ENCODE results near the gene SF3B1. TPM values are rescaled to one million over a fixed set of nuclear protein-coding genes. Genes with fewer than 3 reads are reported as not detected.
"Not testable (repeated sequence)": the region's sequence is repeated elsewhere in the genome, so short reads cannot be mapped to it uniquely, and the experiment has no call there.

SF3B1 gene
- polyA plus RNA-seq, 4 donors = 455 to 654 (median 557) TPM

DNA sequence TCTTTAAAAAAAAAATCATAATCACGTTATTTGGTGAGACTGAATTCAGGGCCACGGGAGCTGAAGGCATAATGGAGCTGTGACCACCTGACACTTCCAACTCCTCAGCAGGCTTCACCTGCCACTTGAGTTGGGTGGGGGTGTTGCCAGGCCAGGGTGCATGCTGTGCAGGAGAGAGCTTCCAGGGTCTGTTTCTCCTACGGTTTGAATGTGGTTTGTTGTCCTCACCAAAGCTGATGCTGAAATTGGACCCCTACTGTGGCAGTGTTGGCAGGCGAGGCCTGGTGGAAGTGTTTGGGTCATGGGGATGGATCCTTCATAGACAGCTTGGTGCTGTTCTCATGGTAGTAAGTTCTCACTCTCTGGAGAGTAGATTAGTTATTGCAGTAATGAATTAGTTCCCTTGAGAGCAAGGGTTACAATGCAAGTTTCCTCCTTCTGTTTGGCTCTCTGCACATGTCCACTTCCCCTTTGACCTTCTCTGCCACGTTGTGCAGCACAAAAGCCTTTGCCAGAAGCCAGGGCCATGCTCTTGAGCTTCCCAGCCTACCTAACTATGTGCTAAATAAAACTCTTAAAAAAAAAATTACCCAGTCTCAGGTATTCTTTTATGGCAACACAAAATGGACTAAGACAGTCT lies 86.0 kb downstream of the SF3B1 start:
- no peak for DNase-seq (ENCODE audit: low read depth in 4 of 4, low spot score in 2 of 4)

DNA sequence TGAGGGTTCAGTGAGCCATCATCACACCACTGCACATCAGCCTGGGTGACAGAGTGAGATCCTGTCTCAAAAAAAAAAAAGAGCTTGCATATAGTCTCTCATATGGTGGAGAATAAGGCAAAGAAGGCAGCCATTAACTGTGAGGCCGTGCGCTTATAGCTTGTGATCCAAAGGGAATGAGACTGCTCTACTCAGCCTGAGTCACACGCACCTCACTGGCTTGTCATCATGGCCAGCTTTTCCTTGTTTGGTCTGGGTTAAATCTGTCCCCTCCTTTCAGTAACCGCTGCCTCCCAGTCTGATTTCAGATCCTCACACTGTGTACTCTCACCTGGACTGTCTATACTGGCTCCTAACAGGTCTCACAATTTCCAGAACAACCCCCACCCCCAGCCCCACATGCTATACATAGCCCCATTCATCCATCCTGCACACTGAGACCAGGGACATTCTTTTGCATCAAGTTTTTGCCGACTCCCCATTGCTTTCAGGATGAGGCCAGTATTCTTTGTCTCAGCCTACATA lies 88.9 kb downstream of the SF3B1 start:
- no peak for DNase-seq (ENCODE audit: low read depth in 4 of 4, low spot score in 2 of 4)

DNA sequence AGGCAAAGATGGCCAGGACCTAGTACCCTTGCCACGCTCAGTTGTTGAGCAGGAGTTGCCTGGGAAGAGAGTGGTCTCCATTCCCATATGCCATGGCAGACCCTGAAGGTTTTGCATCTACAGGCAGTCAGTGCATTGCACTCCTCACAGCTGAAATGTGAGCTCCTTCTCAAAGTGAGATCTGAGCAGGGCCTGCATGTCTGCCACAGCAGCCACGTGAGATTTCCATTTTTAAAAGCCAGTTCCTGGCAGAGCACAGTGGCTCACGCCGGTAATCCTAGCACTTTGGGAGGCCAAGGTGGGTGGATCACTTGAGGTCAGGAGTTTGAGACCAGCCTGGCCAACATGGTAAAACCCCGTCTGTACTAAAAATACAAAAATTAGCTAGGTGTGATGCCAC lies 90.9 kb downstream of the SF3B1 start:
- not testable (repeated sequence) for DNase-seq (ENCODE audit: low read depth in 4 of 4, low spot score in 2 of 4)

DNA sequence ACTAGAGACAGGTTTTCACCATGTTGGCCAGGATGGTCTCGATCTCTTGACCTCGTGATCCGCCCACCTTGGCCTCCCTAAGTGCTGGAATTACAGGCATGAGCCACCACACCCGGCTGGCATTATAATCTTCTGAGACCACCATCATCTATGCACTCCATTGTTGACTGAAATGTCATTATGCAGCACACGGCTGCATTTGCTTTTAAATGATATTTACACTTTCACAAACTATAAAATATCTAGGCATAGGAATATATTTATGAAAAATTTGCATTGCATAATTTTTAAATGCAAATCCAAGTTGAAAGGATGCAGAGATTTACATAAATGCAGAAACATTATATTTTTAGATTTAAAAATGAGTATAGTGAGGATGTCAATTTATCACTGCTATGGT lies 94.2 kb downstream of the SF3B1 start:
- no peak for DNase-seq (ENCODE audit: low read depth in 4 of 4, low spot score in 2 of 4)

Other genes with a start within 250 kb of the SF3B1 start
- gene ANKRD44, start 124.2 kb downstream of the SF3B1 start, polyA plus RNA-seq (ENCODE audit: insufficient read length in 4 of 4) = 10 to 100 TPM in 3 of 4 donors, 1 to 10 TPM in 1; 9.8 to 15.7 (median 12.6) TPM
- gene COQ10B, start 18.5 kb upstream of the SF3B1 start, polyA plus RNA-seq (ENCODE audit: insufficient read length in 4 of 4) = 10 to 100 TPM; 12.8 to 20.3 (median 16.3) TPM
- 100 to 1,000 TPM; 502 to 695 (median 576) TPM for gene HSPD1, start 64.8 kb upstream of the SF3B1 start, polyA plus RNA-seq (ENCODE audit: insufficient read length in 4 of 4)
- gene HSPE1, start 65.4 kb upstream of the SF3B1 start, polyA plus RNA-seq (ENCODE audit: insufficient read length in 4 of 4) = 100 to 1,000 TPM; 213 to 307 (median 255) TPM
- gene MOB4, start 81.0 kb upstream of the SF3B1 start, polyA plus RNA-seq (ENCODE audit: insufficient read length in 4 of 4) = 10 to 100 TPM; 35.5 to 58.7 (median 47.3) TPM
- 10 to 100 TPM; 17.0 to 23.3 (median 21.2) TPM for gene RFTN2, start 240.6 kb upstream of the SF3B1 start, polyA plus RNA-seq (ENCODE audit: insufficient read length in 4 of 4)